GM19463 (cell line): ENCODE data around the gene ZNG1A.
"Not testable (repeated sequence)": the region's sequence is repeated elsewhere in the genome, so short reads cannot be mapped to it uniquely, and the experiment has no call there.

Experiments
- ATAC-seq: cut with Tn5 transposase; IDR thresholded peaks from one replicate; pipeline ENCODE4 v1.9.1; 2021; ENCODE audit warnings: mild to moderate bottlenecking, moderate library complexity; ENCODE audit not compliant: unreplicated experiment

The ZNG1A gene

GRCh38 chr9:178970-179383 is at the start of gene ZNG1A:
Gene ZNG1A, minus strand, starts transcription at chr9:179056. Its CDS starts 87 bp downstream, at chr9:178969.
- ATAC-seq = not testable (repeated sequence)

DNA sequence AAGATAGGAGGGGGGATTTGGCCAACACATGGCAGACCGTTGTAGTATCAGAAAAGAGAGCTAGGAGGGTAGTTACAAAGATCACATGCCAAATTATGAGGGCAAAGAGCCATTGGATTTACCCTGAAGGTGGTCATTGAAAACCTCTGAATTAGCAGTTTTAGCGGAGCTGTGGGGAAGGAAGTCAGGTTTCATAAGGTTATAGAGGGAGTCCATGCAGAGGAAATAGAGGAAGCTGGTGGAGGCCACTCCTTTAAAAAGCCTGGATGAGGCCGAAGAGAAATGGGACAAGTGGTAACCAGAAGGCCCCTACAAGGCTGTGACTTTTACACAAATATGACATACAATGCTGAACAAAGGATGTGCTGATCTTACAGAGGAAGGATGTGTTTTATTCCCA is 49.0 kb upstream of the ZNG1A start:
- ATAC-seq = no peak

- no peak for ATAC-seq
Measured at GRCh38 chr9:224582-225520, 46.0 kb upstream of the ZNG1A start.

GRCh38 chr9:224026-224425 is 45.2 kb upstream of the ZNG1A start:
- no peak for ATAC-seq

- ATAC-seq = no peak
Measured at GRCh38 chr9:223152-223551, 44.3 kb upstream of the ZNG1A start.

- no peak for ATAC-seq
Measured at GRCh38 chr9:221989-222776, 43.3 kb upstream of the ZNG1A start.

DNA sequence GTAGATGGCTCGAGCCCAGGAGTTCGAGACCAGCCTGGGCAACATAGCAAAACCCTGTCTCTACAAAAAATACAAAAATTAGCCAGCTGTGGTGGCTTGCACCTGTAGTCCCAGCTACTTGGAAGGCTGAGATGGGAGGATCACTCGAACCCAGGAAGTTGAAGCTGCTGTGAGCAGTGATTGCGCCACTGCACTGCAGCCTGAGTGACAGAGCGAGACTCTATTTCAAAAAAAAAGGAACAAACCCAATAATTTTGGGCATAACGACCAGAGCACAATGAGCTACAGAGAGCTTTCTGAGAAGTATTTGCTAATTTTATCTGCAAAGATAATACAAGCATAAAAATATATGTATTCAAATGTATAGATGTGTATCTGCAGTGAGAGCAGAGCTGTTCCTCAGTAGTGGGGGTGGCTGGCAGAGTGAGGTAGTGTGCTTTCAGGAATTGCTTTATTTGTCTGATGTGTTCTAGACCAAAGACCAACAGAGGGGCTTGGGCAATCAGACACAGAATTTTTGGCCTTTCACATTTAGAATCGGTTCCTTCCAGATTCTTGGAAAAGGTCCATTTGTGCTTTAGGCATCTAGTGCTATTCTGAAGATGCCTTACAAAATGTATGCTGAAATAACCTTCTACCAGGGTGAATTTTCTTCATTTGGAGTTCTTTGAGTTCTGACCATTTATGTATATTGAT is 41.0 kb upstream of the ZNG1A start:
- ATAC-seq = no peak

- ATAC-seq = not testable (repeated sequence)
Measured at GRCh38 chr9:219036-219435, 40.2 kb upstream of the ZNG1A start.

- no peak for ATAC-seq
Measured at GRCh38 chr9:217950-218349, 39.1 kb upstream of the ZNG1A start.

DNA sequence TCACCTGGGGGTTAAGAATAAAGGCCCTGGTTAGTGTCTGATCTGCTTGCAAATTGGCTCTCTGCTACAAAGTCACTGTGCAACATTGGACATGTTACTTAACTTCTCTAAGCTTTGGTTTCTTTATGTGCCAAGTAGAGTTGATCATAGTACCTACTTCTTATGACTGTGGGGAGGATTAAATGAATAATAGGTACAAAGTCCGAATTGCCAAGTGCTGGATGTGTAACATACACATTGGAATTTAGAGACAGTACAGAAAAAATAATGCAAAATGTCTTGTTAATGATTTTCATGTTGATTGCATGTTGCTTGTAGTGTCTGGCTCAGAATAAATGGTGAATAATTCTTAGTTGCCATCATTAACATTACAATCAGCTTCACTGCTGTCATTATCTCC is 38.0 kb upstream of the ZNG1A start:
- ATAC-seq = no peak

DNA sequence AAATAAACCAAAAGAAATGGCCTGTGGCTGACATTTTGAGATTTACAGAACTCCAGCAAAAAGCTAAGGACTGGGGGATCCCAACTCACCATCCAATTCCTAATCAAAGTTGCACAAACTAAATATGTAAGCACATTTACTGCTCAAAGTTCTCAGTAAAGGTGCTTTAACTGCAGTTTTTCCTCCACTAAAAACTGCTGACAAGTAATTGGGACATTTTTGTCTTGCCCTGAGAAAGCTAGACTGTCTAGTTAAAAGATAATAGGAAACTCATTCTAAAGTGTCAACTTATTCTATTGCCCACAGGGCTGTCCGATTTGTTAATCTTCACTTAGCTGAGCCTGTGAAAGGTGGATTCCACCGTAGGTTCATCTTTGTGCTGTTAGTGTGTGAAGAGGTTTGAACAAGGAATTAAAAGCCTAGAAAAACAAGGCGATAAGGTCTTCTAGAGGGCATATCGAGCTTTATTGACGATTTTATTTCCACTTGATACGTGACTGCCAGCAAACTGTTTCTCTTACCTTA is 36.8 kb upstream of the ZNG1A start:
- no peak for ATAC-seq

- peak; percentile 83 for ATAC-seq
Measured at GRCh38 chr9:214648-215493, 36.0 kb upstream of the ZNG1A start, which contains the start of gene DOCK8. Gene DOCK8, plus strand, starts transcription at chr9:214865. Its CDS starts 112 bp downstream, at chr9:214977.

DNA sequence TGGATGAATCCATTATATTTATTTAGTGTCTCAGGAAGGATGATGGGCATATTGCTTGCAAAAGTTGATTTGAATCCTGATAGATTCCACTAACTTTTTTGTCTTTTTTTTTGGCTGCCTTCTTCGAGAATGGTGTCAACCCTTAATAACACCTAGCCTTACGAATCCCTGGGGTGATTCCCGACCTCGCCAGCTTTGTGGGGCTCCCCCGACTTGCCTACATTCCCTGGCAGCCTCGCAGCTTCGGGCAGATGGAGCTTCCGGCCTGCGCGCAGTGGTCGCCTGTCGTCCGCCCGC is 35.4 kb upstream of the ZNG1A start:
- no peak for ATAC-seq

GRCh38 chr9:213901-214300 is 35.0 kb upstream of the ZNG1A start:
- not testable (repeated sequence) for ATAC-seq

- no peak for ATAC-seq
Measured at GRCh38 chr9:212297-212696, 33.4 kb upstream of the ZNG1A start.

GRCh38 chr9:211557-211956 is 32.7 kb upstream of the ZNG1A start:
- no peak for ATAC-seq

DNA sequence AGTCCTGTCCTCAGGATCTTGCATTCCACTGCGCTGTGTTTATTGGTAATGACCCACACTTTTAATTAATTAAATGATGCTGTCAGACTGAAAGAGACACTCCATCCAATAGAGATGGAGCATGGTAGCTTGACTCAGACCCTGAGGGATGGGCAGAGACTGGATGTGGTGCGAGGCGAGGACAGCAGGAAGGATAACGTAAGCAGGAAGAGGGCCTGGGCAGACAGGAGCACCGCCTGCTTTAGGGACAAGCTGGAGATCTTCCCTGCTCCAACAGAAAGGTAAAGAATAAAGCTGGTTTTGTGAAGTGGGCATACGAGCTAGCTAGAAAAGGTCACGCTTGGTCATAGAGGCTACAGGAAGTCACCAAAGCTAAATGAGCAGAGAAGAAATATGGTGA is 32.2 kb upstream of the ZNG1A start:
- no peak for ATAC-seq

GRCh38 chr9:209143-209758 is 30.4 kb upstream of the ZNG1A start:
- no peak for ATAC-seq

GRCh38 chr9:206481-206880 is 27.6 kb upstream of the ZNG1A start:
- ATAC-seq = no peak

DNA sequence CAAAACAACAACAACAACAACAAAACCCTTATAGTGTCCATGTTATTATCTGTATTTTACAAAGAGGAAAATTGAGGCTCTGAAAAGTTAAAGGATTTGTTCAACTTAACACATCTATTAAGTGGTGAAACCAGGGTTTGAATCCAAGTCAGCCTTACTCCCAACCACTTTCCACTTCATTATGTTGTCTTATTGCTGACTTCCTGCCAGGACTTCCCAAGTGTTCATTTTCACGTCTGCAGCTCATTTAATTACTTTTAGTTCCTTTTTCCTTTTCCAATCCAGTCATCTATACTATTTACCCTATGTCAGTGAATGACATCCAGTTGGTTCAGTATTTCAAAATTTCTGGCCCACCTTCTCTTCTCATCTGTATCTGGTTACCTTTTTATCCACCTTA is 20.7 kb upstream of the ZNG1A start:
- ATAC-seq = not testable (repeated sequence)
